CD14-positive monocyte (primary cell): ENCODE results near the gene STXBP6. TPM values are rescaled to one million over a fixed set of nuclear protein-coding genes. Genes with fewer than 3 reads are reported as not detected.

Experiments
- DNase-seq, 3 donors: peaks; one replicate each; pipeline ENCODE4 v3.0.0-alpha.2; 2011 to 2022
- H2AFZ ChIP-seq: 2 replicates; pipeline ENCODE4 v1.6.0; 2012; ENCODE audit warnings: mild to moderate bottlenecking, low read depth, low read length, inconsistent platforms; ENCODE audit not compliant: insufficient read depth, poor library complexity, severe bottlenecking
- H3K27ac ChIP-seq, 2 donors: 1 replicate in 1 of 2; 2 replicates in 1 of 2; pipeline ENCODE4 v1.5.1; 2012 to 2013; ENCODE audit warnings: low read length in 2 of 2, control low read depth in 1 of 2, inconsistent platforms in 1 of 2, low read depth in 1 of 2, mild to moderate bottlenecking in 1 of 2
- H3K27me3 ChIP-seq, 2 donors: one replicate each; pipeline versions ENCODE4 v1.6.0 to v1.6.1; 2011 to 2013; ENCODE audit warnings: low read length in 2 of 2; ENCODE audit not compliant: control insufficient read depth in 2 of 2, insufficient read depth in 2 of 2
- H3K36me3 ChIP-seq, 2 donors: replicated peaks in 1 of 2; 1 replicate in 1 of 2; 2 replicates in 1 of 2; pipeline versions ENCODE4 v1.5.1 to v1.6.1; 2012 to 2013; ENCODE audit warnings: low read length in 2 of 2, control low read depth in 1 of 2, inconsistent platforms in 1 of 2, mild to moderate bottlenecking in 1 of 2; ENCODE audit not compliant: insufficient read depth in 2 of 2, control insufficient read depth in 1 of 2
- H3K4me1 ChIP-seq, 2 donors: 1 replicate in 1 of 2; 2 replicates in 1 of 2; pipeline versions ENCODE4 v1.5.1 to v1.6.1; 2012 to 2013; ENCODE audit warnings: low read length in 2 of 2, control low read depth in 1 of 2, inconsistent platforms in 1 of 2, mild to moderate bottlenecking in 1 of 2, moderate library complexity in 1 of 2; ENCODE audit not compliant: insufficient read depth in 2 of 2, control insufficient read depth in 1 of 2
- H3K4me2 ChIP-seq: replicated peaks from 2 replicates; pipeline ENCODE3; 2012; ENCODE audit warnings: low read length, moderate library complexity, mild to moderate bottlenecking; ENCODE audit not compliant: poor library complexity, severe bottlenecking; ENCODE audit errors: extremely low read depth
- H3K4me3 ChIP-seq, 3 experiments: fragments of 200-600 bp in 1 of 3; sonication (generic) in 1 of 3; replicated peaks in 1 of 3; 1 replicate in 2 of 3; 2 replicates in 1 of 3; pipeline ENCODE4 v1.5.1; 2011 to 2013; ENCODE audit warnings: low read length in 3 of 3, mild to moderate bottlenecking in 3 of 3, control low read depth in 2 of 3, low read depth in 2 of 3, inconsistent platforms in 1 of 3, moderate library complexity in 1 of 3
- H3K79me2 ChIP-seq: 2 replicates; pipeline ENCODE4 v1.6.0; 2012; ENCODE audit warnings: mild to moderate bottlenecking, control low read depth, inconsistent platforms, low read length, moderate library complexity; ENCODE audit not compliant: insufficient read depth
- H3K9ac ChIP-seq: 2 replicates; pipeline ENCODE4 v1.6.0; 2017; ENCODE audit warnings: low read length, mild to moderate bottlenecking; ENCODE audit not compliant: insufficient read depth, poor library complexity, severe bottlenecking
- H3K9me3 ChIP-seq, 2 donors: replicated peaks in 1 of 2; 1 replicate in 1 of 2; 2 replicates in 1 of 2; pipeline versions ENCODE4 v1.5.1 to v1.6.1; 2012 to 2013; ENCODE audit warnings: low read length in 2 of 2, control low read depth in 1 of 2; ENCODE audit not compliant: control insufficient read depth in 1 of 2, insufficient read depth in 1 of 2
- H4K20me1 ChIP-seq: 2 replicates; pipeline ENCODE4 v1.6.0; 2012; ENCODE audit warnings: mild to moderate bottlenecking, low read length, control low read depth, moderate library complexity; ENCODE audit not compliant: insufficient read depth
- H3K27ac Mint-ChIP-seq, 7 donors: one replicate each; pipeline ENCODE4 v1.8.0; 2020; ENCODE audit warnings: mild to moderate bottlenecking in 7 of 7, mixed read lengths in 7 of 7, moderate library complexity in 6 of 7, inconsistent platforms in 2 of 7
- H3K27me3 Mint-ChIP-seq, 3 donors: one replicate each; pipeline ENCODE4 v1.8.0; 2021 to 2022; ENCODE audit warnings: low read depth in 3 of 3, mild to moderate bottlenecking in 3 of 3, mixed read lengths in 3 of 3, moderate library complexity in 3 of 3, inconsistent platforms in 1 of 3
- H3K36me3 Mint-ChIP-seq, 2 donors: one replicate each; pipeline ENCODE4 v1.8.0; 2020; ENCODE audit warnings: mixed read lengths in 2 of 2, inconsistent platforms in 1 of 2, mild to moderate bottlenecking in 1 of 2
- H3K4me1 Mint-ChIP-seq: one replicate; pipeline ENCODE4 v1.8.0; 2020; ENCODE audit warnings: mild to moderate bottlenecking, mixed read lengths
- H3K4me3 Mint-ChIP-seq, 2 donors: one replicate each; pipeline ENCODE4 v1.8.0; 2020; ENCODE audit warnings: mild to moderate bottlenecking in 2 of 2, mixed read lengths in 2 of 2, moderate library complexity in 1 of 2
- H3K9me3 Mint-ChIP-seq, 7 donors: one replicate each; pipeline ENCODE4 v1.8.0; 2020 to 2022; ENCODE audit warnings: mixed read lengths in 7 of 7, mild to moderate bottlenecking in 6 of 7, moderate library complexity in 6 of 7, inconsistent platforms in 2 of 7
- WGBS: methylation state at CpG from one replicate; pipeline ENCODE4 v1.1.5; 2013; ENCODE audit warnings: missing lambda C conversion rate; ENCODE audit not compliant: insufficient coverage; 5-methylcytosine and 5-hydroxymethylcytosine counted together
- intact Hi-C, 2 donors: fragments of 100-400 bp; cut with micrococcal nuclease; formaldehyde crosslinking; loops; one replicate each; pipeline versions ENCODE4 v1.15.0 to v1.15.1; 2023
- polyA plus RNA-seq, 3 donors: library from polyadenylated mRNA; depleted of rRNA in 1 of 3; unstranded in 2 of 3; stranded (reverse) in 1 of 3; fragments of 300-500 nt in 2 of 3; fragments of >200 nt in 1 of 3; fragmentation: Illumina TruSeq in 2 of 3; gene quantifications; 1 replicate in 2 of 3; 2 replicates in 1 of 3; pipeline ENCODE4 v1.2.3, GENCODE V29; 2012 to 2021
- TF ChIP-seq, protein P1 (sequence below): fragments of 200-600 bp; IDR thresholded peaks from one replicate; pipeline ENCODE4 v1.8.0; 2022; ENCODE audit warnings: antibody characterized with exemption, mild to moderate bottlenecking

The STXBP6 gene
- polyA plus RNA-seq, 3 donors, result 0.05 to 0.25 (median 0.08) TPM

DNA sequence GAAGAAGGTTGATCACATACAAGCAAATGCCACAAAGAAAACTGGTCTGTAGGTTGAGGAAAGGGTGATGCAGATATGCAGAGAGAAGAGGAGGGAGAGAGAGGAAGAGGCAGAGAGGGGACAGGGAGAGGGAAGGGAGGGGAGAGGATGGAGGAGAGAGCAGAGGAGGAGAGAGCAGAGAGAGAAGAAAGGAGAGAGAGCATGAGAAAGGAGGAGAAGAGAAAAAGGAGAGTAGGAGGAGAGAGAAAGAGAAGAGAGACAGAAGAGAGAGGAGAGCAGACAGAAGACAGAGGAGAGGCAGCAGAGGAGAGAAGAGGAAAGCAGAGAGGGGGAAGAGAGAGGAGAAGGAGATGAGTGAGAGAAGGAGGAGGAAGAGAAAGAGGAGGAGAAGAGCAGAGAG is 59.2 kb downstream of the STXBP6 start:
- Mint-ChIP-seq H3K9me3 (peaks cover 0 to 3% (median 0%) of the 10 kb centered on the region in 7 donors), H3K27ac (no peak overlapping the region)

DNA sequence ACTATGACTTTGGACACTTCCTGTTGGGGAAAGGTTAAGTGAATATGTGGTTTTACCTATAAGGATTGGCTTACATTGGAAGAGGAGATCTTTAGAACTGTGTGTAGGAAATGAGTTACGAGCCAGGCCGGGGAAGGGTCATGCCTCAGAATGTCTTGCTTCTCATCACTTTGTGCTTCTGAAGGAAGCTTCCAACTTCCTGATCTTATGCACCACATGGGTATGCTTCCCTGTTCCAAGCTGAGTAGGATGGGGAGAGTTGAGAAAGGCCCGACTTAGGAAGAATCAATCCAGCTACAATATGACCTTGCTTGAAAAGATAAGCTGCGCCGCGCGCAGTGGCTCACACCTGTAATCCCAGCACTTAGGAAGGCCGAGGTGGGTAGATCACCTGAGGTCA is 59.9 kb downstream of the STXBP6 start:
- no peak overlapping the region for H3K27ac ChIP-seq
- Mint-ChIP-seq H3K27me3 (peaks cover 0 to 3% (median 0%) of the 10 kb centered on the region in 3 donors), H3K4me3 (no peak overlapping the region), H3K27ac (no peak overlapping the region), H3K9me3 (peaks cover 0 to 3% (median 0%) of the 10 kb centered on the region in 7 donors), H3K4me1 (peaks cover 49% of the 10 kb centered on the region), H3K36me3 (no peaks in the 10 kb centered on the region)
- no peak overlapping the region for H3K4me2 ChIP-seq
- peaks cover 36 to 45% of the 10 kb centered on the region in 2 donors for H3K4me1 ChIP-seq
- peak in 1 of 3 donors; percentile 0 for DNase-seq
- H3K79me2 ChIP-seq, result no peaks in the 10 kb centered on the region
- no peak overlapping the region for H3K4me3 ChIP-seq
- no peaks in the 10 kb centered on the region for H4K20me1 ChIP-seq
- intact Hi-C loops, result no loop called here
- no peaks in the 10 kb centered on the region for H3K27me3 ChIP-seq
- WGBS, result 66% methylated on average over 6 of the region's 8 CpGs
- H3K9me3 ChIP-seq, result no peaks in the 10 kb centered on the region
- no peaks in the 10 kb centered on the region for H3K36me3 ChIP-seq
- TF ChIP-seq, protein P1, sequence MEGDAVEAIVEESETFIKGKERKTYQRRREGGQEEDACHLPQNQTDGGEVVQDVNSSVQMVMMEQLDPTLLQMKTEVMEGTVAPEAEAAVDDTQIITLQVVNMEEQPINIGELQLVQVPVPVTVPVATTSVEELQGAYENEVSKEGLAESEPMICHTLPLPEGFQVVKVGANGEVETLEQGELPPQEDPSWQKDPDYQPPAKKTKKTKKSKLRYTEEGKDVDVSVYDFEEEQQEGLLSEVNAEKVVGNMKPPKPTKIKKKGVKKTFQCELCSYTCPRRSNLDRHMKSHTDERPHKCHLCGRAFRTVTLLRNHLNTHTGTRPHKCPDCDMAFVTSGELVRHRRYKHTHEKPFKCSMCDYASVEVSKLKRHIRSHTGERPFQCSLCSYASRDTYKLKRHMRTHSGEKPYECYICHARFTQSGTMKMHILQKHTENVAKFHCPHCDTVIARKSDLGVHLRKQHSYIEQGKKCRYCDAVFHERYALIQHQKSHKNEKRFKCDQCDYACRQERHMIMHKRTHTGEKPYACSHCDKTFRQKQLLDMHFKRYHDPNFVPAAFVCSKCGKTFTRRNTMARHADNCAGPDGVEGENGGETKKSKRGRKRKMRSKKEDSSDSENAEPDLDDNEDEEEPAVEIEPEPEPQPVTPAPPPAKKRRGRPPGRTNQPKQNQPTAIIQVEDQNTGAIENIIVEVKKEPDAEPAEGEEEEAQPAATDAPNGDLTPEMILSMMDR, result no peak
- H3K9ac ChIP-seq, result no peak overlapping the region
- H2AFZ ChIP-seq, result no peak overlapping the region

More for the DNA sequence above, 59.2 kb downstream of the STXBP6 start:
- Histone ChIP-seq H2AFZ (no peak overlapping the region), H3K4me3 (no peak overlapping the region), H3K4me2 (no peak overlapping the region), H3K9me3 (no peaks in the 10 kb centered on the region), H3K36me3 (no peaks in the 10 kb centered on the region), H3K27ac (no peak overlapping the region), H3K9ac (no peak overlapping the region), H3K79me2 (no peaks in the 10 kb centered on the region), H4K20me1 (no peaks in the 10 kb centered on the region), H3K4me1 (peaks cover 29 to 38% of the 10 kb centered on the region in 2 donors), H3K27me3 (no peaks in the 10 kb centered on the region)
- Mint-ChIP-seq H3K27me3 (peaks cover 0 to 2% (median 0%) of the 10 kb centered on the region in 3 donors), H3K4me3 (no peak overlapping the region), H3K36me3 (no peaks in the 10 kb centered on the region), H3K4me1 (peaks cover 41% of the 10 kb centered on the region)
- DNase-seq, result no peak
- intact Hi-C loops, result no loop called here
- TF ChIP-seq, protein P1, result no peak
